SK-N-MC (cell line): ENCODE measurements around the gene EPB41.

ENCODE experiments used
- EZH2 ChIP-seq: fragments of 200-600 bp; sonication (generic); IDR thresholded peaks from one replicate; pipeline ENCODE4 v1.6.1; 2017; ENCODE audit warnings: antibody characterized with exemption
- POLR2AphosphoS5 ChIP-seq: IDR thresholded peaks from 2 replicates; pipeline ENCODE4 v1.6.1; 2012; ENCODE audit warnings: mild to moderate bottlenecking, low read depth, low read length, borderline replicate concordance

DNA sequence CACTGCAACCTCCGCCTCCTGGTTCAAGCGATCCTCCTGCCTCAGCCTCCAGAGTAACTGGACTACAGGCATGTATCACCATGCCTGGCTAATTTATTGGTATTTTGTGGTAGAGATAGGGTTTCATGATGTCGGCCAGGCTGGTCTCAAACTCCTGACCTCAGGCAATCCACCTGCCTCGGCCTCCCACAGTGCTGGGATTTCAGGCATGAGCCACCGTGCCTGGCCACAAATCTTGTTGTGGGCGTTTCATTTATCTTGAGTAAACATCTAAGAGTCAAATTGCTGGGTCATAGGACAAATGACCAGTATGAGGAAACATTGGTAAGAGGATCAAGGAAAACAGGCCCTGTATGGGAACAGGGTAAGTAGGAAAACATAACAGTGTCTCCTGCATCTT, 191.5 kb downstream of the EPB41 start:
- no peak for TF ChIP-seq POLR2AphosphoS5
- TF ChIP-seq EZH2: no peak
